Measurements from ENCODE around the gene USP54. TPM values are rescaled to one million over a fixed set of nuclear protein-coding genes. Genes with fewer than 3 reads are reported as not detected.
A peak's percentile ranks its signal among the peaks of the same experiment; 100 is the strongest.

Gene USP54
- total and polyA plus RNA-seq, 9 of the 15 experiments (the other 6 are each of a cell fraction or from before 2014, with no cell fraction given), result 3.8 to 40.1 (median 16.9) TPM

GRCh38 chr10:73625884-73626752, 35.0 kb upstream of the USP54 start (continued):
- TF ChIP-seq FOXJ2 (tag; IDR thresholded peaks at IDR 0.05) (peak; percentile 86; the same call in 1 of the 2 replicates), ZBTB17 (CRISPR knock-in tag; IDR thresholded peaks at IDR 0.05) (no peak), HDAC1 (IDR thresholded peaks at IDR 0.05) (peak in 1 of 2 experiments; percentile 84; a peak in 2 of 4 replicates), ELF2 (CRISPR knock-in tag; IDR thresholded peaks at IDR 0.05) (peak; percentile 55; the same call in 1 of the 2 replicates), HMGN3 (IDR thresholded peaks at IDR 0.05; ENCODE audit: borderline replicate concordance, extremely low read depth, insufficient read length, low read depth, low read length) (peak; percentile 50), RBM25 (IDR thresholded peaks at IDR 0.05; ENCODE audit: low read depth, low read length, severe bottlenecking) (peak; percentile 80), KLF13 (tag; IDR thresholded peaks at IDR 0.05; ENCODE audit: borderline replicate concordance, low read depth) (0 out of 2 replicates have a peak, but pooled peaks have one; percentile 66), ELF1 (tag; IDR thresholded peaks at IDR 0.05) (0 out of 2 replicates have a peak, but pooled peaks have one; percentile 36), POLR2B (IDR thresholded peaks at IDR 0.05; ENCODE audit: low read depth, partially characterized antibody) (peak; percentile 94), ZNF76 (CRISPR knock-in tag; IDR thresholded peaks at IDR 0.05; ENCODE audit: borderline replicate concordance) (no peak), ZNF511 (CRISPR knock-in tag; IDR thresholded peaks at IDR 0.05) (peak; percentile 79), ZFP36 (IDR thresholded peaks at IDR 0.05; ENCODE audit: low read depth, low read length, partially characterized antibody) (peak; percentile 25), GTF2E2 (tag; IDR thresholded peaks at IDR 0.05) (peak; percentile 88), ZNF668 (CRISPR knock-in tag; IDR thresholded peaks at IDR 0.05) (no peak), TCF7L2 (IDR thresholded peaks at IDR 0.05; ENCODE audit: low read depth, low read length) (peak; percentile 66), ZNF318 (IDR thresholded peaks at IDR 0.05; ENCODE audit: borderline replicate concordance in 1 of 2, low read depth in 1 of 2) (no peak), ZKSCAN1 (IDR thresholded peaks at IDR 0.05; ENCODE audit: low read depth, low read length) (0 out of 2 replicates have a peak, but pooled peaks have one; percentile 17), COPS2 (conservative IDR thresholded peaks at IDR 0.05) (no peak)

Measured in K562 (cell line).